SK-N-SH (cell line): Measurements from ENCODE around the gene ABHD15. TPM values are rescaled to one million over a fixed set of nuclear protein-coding genes. Genes with fewer than 3 reads are reported as not detected.

Source experiments
- CTCF ChIA-PET: fragments of 300-600, 350-600 bp; formaldehyde crosslinking; extraction: SDS; loops from one replicate; lab custom pipeline; 2021; lab: Yijun Ruan, JAX
- POLR2A ChIA-PET: fragments of 350-600 bp; sonication (Branson Sonifier 250); formaldehyde crosslinking; extraction: SDS; loops from one replicate; lab custom pipeline; 2020; ENCODE audit warnings: antibody characterized with exemption, inconsistent platforms; lab: Yijun Ruan, JAX
- DNase-seq: peaks from one replicate; pipeline ENCODE4 v3.0.0; 2012
- H2AFZ ChIP-seq: fragments of 200-600 bp; sonication (generic); 2 replicates; pipeline ENCODE4 v1.8.1; 2016; ENCODE audit warnings: antibody characterized with exemption, mild to moderate bottlenecking, low read depth
- H3F3A ChIP-seq: fragments of 200-600 bp; sonication (generic); replicated peaks from 2 replicates; pipeline ENCODE3; 2016; ENCODE audit warnings: antibody characterized with exemption, mild to moderate bottlenecking; ENCODE audit not compliant: insufficient read depth
- H3K27ac ChIP-seq, 2 experiments: fragments of 200-500 bp in 1 of 2; fragments of 200-600 bp in 1 of 2; sonication (Bioruptor generic) in 1 of 2; sonication (generic), shearing (Covaris generic) in 1 of 2; 2 replicates each; pipeline versions ENCODE4 v1.5.1 to v1.6.1; 2014 to 2016; ENCODE audit warnings: low read depth in 2 of 2, inconsistent platforms in 1 of 2, low read length in 1 of 2, mild to moderate bottlenecking in 1 of 2, mixed read lengths in 1 of 2
- H3K27me3 ChIP-seq: fragments of 200-600 bp; sonication (generic), shearing (Covaris generic); 2 replicates; pipeline ENCODE4 v1.6.1; 2016; ENCODE audit warnings: mixed run types; ENCODE audit not compliant: insufficient read depth
- H3K36me3 ChIP-seq, 2 experiments: fragments of 200-500 bp in 1 of 2; fragments of 200-600 bp in 1 of 2; sonication (Bioruptor generic) in 1 of 2; sonication (generic) in 1 of 2; replicated peaks in 1 of 2; 2 replicates each; pipeline versions ENCODE3 to v1.5.1; 2014 to 2016; ENCODE audit warnings: low read length in 1 of 2, mild to moderate bottlenecking in 1 of 2; ENCODE audit not compliant: insufficient read depth in 2 of 2, control insufficient read depth in 1 of 2
- H3K4me1 ChIP-seq, 2 experiments: fragments of 200-500 bp in 1 of 2; fragments of 200-600 bp in 1 of 2; sonication (Bioruptor generic) in 1 of 2; sonication (generic), shearing (Covaris generic) in 1 of 2; 2 replicates each; pipeline versions ENCODE4 v1.5.1 to v1.6.1; 2014 to 2016; ENCODE audit warnings: low read depth in 1 of 2, low read length in 1 of 2, mixed run types in 1 of 2; ENCODE audit not compliant: insufficient read depth in 2 of 2, control insufficient read depth in 1 of 2
- H3K4me2 ChIP-seq: fragments of 200-600 bp; sonication (generic), shearing (Covaris generic); 2 replicates; pipeline ENCODE4 v1.6.1; 2017; ENCODE audit warnings: mixed run types
- H3K4me3 ChIP-seq, 2 experiments: fragments of 200-500 bp in 1 of 2; fragments of 200-600 bp in 1 of 2; sonication (Bioruptor generic) in 1 of 2; sonication (generic), shearing (Covaris generic) in 1 of 2; 2 replicates each; pipeline versions ENCODE4 v1.5.1 to v1.8.1; 2014 to 2016; ENCODE audit warnings: low read depth in 2 of 2, inconsistent platforms in 1 of 2, low read length in 1 of 2, mild to moderate bottlenecking in 1 of 2, mixed read lengths in 1 of 2, moderate library complexity in 1 of 2
- H3K79me2 ChIP-seq: fragments of 200-600 bp; sonication (generic); 2 replicates; pipeline ENCODE4 v1.8.1; 2017; ENCODE audit warnings: mild to moderate bottlenecking; ENCODE audit not compliant: insufficient read depth
- H3K9ac ChIP-seq: fragments of 200-600 bp; sonication (generic); 2 replicates; pipeline ENCODE4 v1.6.1; 2017; ENCODE audit warnings: mixed run types
- H3K9me2 ChIP-seq: fragments of 200-600 bp; sonication (generic); 2 replicates; pipeline ENCODE4 v1.6.1; 2017; ENCODE audit warnings: mixed run types
- H3K9me3 ChIP-seq: fragments of 200-600 bp; sonication (generic); 2 replicates; pipeline ENCODE4 v1.6.1; 2017; ENCODE audit warnings: mixed run types, mild to moderate bottlenecking, moderate library complexity
- H4K20me1 ChIP-seq: fragments of 200-600 bp; sonication (generic); 2 replicates; pipeline ENCODE4 v1.6.1; 2017; ENCODE audit warnings: mild to moderate bottlenecking, mixed run types; ENCODE audit not compliant: insufficient read depth
- CHD2 ChIP-seq: fragments of 150-350 bp; IDR thresholded peaks from 2 replicates; pipeline ENCODE4 v1.6.1; 2018; ENCODE audit warnings: low read length; ENCODE audit not compliant: partially characterized antibody
- CTCF ChIP-seq: fragments of 200-600 bp; sonication (generic); IDR thresholded peaks from 2 replicates; pipeline ENCODE4 v1.6.1; 2017; ENCODE audit warnings: antibody characterized with exemption, mild to moderate bottlenecking, moderate library complexity
- EZH2phosphoT487 ChIP-seq: fragments of 200-600 bp; sonication (generic); IDR thresholded peaks from 2 replicates; pipeline ENCODE4 v1.6.1; 2017; ENCODE audit warnings: low read depth, mixed run types, mild to moderate bottlenecking, antibody characterized with exemption, moderate library complexity, borderline replicate concordance
- FOSL2 ChIP-seq: IDR thresholded peaks from 2 replicates; pipeline ENCODE4 v1.4.0; 2012; ENCODE audit warnings: low read depth, mild to moderate bottlenecking, moderate library complexity, borderline replicate concordance
- GABPA ChIP-seq: IDR thresholded peaks from 2 replicates; pipeline ENCODE4 v1.4.0; 2012; ENCODE audit warnings: low read depth, mild to moderate bottlenecking
- GATA2 ChIP-seq: sonication (generic); formaldehyde crosslinking; IDR thresholded peaks from 2 replicates; pipeline ENCODE4 v1.5.0; 2020; ENCODE audit warnings: mild to moderate bottlenecking, missing genetic modification reagents
- NFIC ChIP-seq: IDR thresholded peaks from 2 replicates; pipeline ENCODE4 v1.4.0; 2012; ENCODE audit warnings: borderline replicate concordance
- RAD21 ChIP-seq: IDR thresholded peaks from 2 replicates; pipeline ENCODE4 v1.6.1; 2012; ENCODE audit warnings: mild to moderate bottlenecking, low read length
- RFX5 ChIP-seq: IDR thresholded peaks from 2 replicates; pipeline ENCODE4 v1.6.1; 2012; ENCODE audit warnings: mild to moderate bottlenecking, improper control_type of control experiment, low read length
- RXRA ChIP-seq: IDR thresholded peaks from 2 replicates; pipeline ENCODE4 v1.4.0; 2012; ENCODE audit warnings: low read depth, mild to moderate bottlenecking, borderline replicate concordance
- SIN3A ChIP-seq: IDR thresholded peaks from 2 replicates; pipeline ENCODE4 v1.6.1; 2012; ENCODE audit warnings: low read depth, mild to moderate bottlenecking, low read length, moderate library complexity, borderline replicate concordance
- SMC3 ChIP-seq: IDR thresholded peaks from 2 replicates; pipeline ENCODE4 v1.6.1; 2012; ENCODE audit warnings: low read depth, low read length, improper control_type of control experiment
- TCF12 ChIP-seq: IDR thresholded peaks from 2 replicates; pipeline ENCODE4 v1.4.0; 2012
- TEAD4 ChIP-seq: IDR thresholded peaks from 2 replicates; pipeline ENCODE4 v1.4.0; 2012; ENCODE audit warnings: mild to moderate bottlenecking, borderline replicate concordance; ENCODE audit not compliant: insufficient read depth
- USF1 ChIP-seq: IDR thresholded peaks from 2 replicates; pipeline ENCODE4 v1.4.0; 2012; ENCODE audit warnings: low read depth, borderline replicate concordance
- WGBS: methylation state at CpG from one replicate; pipeline ENCODE4 v1.1.6; 2017; ENCODE audit warnings: low lambda C conversion rate; 5-methylcytosine and 5-hydroxymethylcytosine counted together
- polyA plus RNA-seq, 3 experiments: library from polyadenylated mRNA; depleted of rRNA; stranded (reverse); fragments of >200 nt; gene quantifications; 2 replicates each; pipeline ENCODE4 v1.2.3, GENCODE V29; 2012

ABHD15 gene
- polyA plus RNA-seq, 1 of the 3 experiments (the other 2 are of a cell fraction), result 7.0 TPM

GRCh38 chr17:29610395-29610794 is 43.6 kb upstream of the ABHD15 start:
- H3K79me2 ChIP-seq, result no peaks in the 10 kb centered on the region
- no peak overlapping the region for H3K4me2 ChIP-seq
- no peaks in the 10 kb centered on the region for H3K9me2 ChIP-seq
- H4K20me1 ChIP-seq, result no peaks in the 10 kb centered on the region
- DNase-seq, result no peak
- CTCF ChIA-PET, result no interaction called here
- no peaks in the 10 kb centered on the region for H3F3A ChIP-seq
- TF ChIP-seq RFX5 (no peak), GABPA (no peak), SMC3 (no peak), EZH2phosphoT487 (no peak), CHD2 (no peak), RAD21 (no peak), SIN3A (no peak), USF1 (no peak), GATA2 (CRISPR knock-in tag) (no peak), CTCF (no peak), FOSL2 (no peak), TCF12 (no peak), RXRA (no peak), NFIC (no peak), TEAD4 (no peak)
- no peak overlapping the region for H3K9ac ChIP-seq
- H2AFZ ChIP-seq, result no peak overlapping the region
- H3K9me3 ChIP-seq, result no peaks in the 10 kb centered on the region
- H3K4me3 ChIP-seq, result no peak overlapping the region
- H3K4me1 ChIP-seq, result peaks cover 0 to 2% of the 10 kb centered on the region in 2 experiments; a peak in 1 of 4 replicates
- no peak overlapping the region; a peak in 1 of 4 replicates for H3K27ac ChIP-seq
- WGBS, result 95% methylated on average over 3 of the region's 3 CpGs
- POLR2A ChIA-PET, result no interaction called here
- H3K27me3 ChIP-seq, result no peaks in the 10 kb centered on the region
- peaks cover 0 to 31% of the 10 kb centered on the region in 2 experiments for H3K36me3 ChIP-seq

DNA sequence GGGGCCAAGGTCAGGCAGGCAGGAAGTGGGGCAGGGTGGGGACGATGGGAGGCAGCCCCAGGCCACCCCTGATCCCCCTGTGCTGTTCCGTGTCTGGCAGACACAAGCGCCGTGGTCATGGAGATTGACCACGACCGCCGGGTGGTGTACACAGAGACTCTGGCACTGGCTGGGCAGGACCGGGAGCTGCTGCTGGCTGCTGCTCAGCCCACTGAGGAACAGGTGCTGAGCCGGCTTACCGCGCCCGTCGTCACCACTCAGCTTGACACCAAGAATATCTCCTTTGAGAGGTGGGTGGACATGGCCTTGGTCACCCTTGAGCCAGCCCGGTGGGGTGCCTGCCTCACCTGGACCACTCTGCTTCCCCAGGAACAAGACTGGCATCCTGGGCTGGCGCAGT is 42.1 kb upstream of the ABHD15 start:
- no peak overlapping the region for H3K27ac ChIP-seq
- no peaks in the 10 kb centered on the region; a peak in 1 of 4 replicates for H3K4me1 ChIP-seq
- no peak for TF ChIP-seq GABPA
- no peak for TF ChIP-seq CTCF
- TF ChIP-seq NFIC, result no peak
- H3K9me2 ChIP-seq, result no peaks in the 10 kb centered on the region
- peaks cover 6% of the 10 kb centered on the region; the same call in 1 of the 2 replicates for H3K79me2 ChIP-seq
- ChIA-PET POLR2A (no interaction called here), CTCF (interaction anchor here (1.0 to 1.9 kb wide), 4 partner anchors 8 to 496 kb away, joined by 3 to 11 read pairs (median 4); no protein-coding TSS in a partner anchor)
- WGBS, result 95% methylated on average over 13 of the region's 15 CpGs
- no peak overlapping the region for H2AFZ ChIP-seq
- H3K4me3 ChIP-seq, result no peak overlapping the region
- H3K9ac ChIP-seq, result no peak overlapping the region
- peaks cover 0 to 23% of the 10 kb centered on the region in 2 experiments for H3K36me3 ChIP-seq
- no peaks in the 10 kb centered on the region for H3K9me3 ChIP-seq
- no peak overlapping the region for H3K4me2 ChIP-seq
- H3F3A ChIP-seq, result no peaks in the 10 kb centered on the region
- no peaks in the 10 kb centered on the region for H3K27me3 ChIP-seq
- no peak for DNase-seq
- no peaks in the 10 kb centered on the region for H4K20me1 ChIP-seq
